ENCODE data around the gene SLC12A3.

- TF ChIP-seq CTCF (IDR thresholded peaks at IDR 0.05) (no peak), ZFX (IDR thresholded peaks at IDR 0.05; ENCODE audit: borderline replicate concordance) (no peak)
Measured at GRCh38 chr16:56877486-56878182, 12.6 kb downstream of the SLC12A3 start.
